Measurements from ENCODE around the gene CCNK.

CCNK gene

GRCh38 chr14:99521176-99522024, 40.2 kb downstream of the CCNK start:
- no peak for FAIRE-seq

DNA sequence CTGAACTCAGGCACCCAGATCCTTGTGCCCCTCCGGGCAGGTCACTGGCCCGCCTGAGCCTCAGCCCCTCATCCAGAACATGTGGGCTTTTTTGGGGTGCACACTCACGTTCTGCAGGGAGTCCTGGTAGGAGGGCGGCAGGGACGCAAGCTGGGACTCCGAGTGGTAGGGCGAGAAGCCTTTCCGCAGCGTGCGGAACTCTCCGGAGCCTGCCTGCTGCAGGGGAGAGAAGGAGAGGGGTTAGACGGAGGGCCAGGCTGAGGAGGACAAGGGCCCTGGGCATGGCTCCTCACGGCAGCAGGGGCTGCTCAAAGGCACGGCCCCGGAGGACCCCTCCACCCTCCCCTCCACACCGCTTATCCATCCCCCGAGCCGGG, 40.8 kb downstream of the CCNK start:
- FAIRE-seq, result no peak

DNA sequence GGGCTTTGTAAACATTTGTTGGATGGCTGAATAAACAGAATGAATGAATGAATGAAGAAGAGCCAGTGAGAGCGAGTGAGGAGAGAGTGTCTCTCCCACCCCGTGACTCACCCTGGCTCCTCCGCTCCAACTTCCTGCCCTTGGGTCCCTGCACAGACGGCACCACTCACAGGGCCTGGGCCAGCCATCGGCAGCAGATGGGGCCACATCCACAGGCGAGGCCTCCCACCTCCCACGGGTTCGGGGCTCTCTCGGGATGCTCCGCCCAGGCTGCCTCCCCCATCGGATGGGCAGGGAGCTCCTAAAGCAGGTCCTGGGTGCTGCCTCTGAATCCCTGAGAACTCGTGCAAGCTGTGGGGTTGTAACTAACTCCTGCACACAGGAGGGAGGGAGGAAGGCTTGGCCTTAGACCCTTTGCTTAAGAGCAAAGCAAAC, 41.3 kb downstream of the CCNK start:
- no peak for FAIRE-seq

DNA sequence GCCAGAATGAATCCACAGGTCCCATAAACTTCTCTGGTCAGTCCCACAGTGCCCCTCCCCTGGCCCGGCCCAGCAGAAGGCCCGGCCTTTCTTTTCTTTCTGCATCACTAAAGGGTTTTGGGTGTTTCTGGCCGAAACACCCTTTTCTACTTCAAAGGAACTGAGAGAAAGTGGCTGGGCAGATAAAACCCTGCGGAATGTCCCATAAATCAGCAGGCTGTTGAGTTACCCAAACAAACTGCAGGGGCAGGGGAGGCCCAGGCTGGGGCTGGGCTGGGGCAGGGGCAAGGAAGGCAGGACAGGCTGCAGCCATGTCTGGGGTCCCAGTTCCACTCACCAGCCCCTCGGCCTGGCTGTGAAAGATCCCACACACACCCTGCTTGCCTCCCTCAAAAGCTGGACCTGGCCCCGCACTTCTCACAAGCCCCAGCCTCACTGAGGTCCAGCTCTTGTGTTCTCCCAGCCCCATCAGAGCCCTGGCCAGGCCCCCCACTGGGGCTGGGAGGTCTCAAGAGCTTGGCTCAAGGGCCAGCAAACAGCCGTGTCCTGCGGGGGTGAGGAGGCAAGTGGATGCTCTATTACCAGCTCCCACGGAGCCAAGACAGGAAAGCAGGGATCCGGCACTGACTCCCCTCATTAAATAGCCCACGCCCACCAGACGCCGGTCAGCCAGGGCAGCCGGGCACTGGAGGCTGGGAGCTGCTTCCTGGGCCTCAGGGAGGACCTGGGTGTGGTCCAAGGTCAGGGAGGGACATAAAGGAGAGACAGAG, 41.9 kb downstream of the CCNK start:
- FAIRE-seq, result no peak

- FAIRE-seq, result no peak
These were observed 42.5 kb downstream of the CCNK start for GRCh38 chr14:99523704-99524055.

DNA sequence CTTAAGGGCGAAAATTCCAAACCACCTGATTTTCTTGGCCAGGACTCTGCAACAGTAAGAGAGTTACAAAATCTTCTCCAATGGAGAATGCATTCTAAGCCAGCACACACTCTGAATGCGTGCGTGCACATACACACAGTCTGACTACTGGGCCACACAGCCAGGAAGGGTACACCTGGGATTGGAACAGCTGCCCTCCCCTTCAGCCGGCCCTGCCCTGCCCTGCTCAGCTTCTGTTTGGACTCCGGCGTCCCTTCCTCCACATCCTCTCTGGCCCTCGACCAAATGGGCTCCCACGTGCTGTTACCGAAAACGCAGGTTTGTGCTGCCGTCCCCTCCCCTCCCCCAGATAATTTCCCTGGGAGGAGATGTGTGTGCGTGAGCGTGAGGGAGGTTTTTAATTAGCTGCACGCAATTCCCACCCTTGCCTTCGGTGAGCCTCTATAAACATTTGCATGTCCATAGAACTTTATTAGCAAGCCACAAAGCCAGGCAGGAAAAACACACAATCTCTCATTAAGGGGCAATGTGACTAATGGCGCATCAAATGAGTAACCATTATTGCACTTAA, 43.0 kb downstream of the CCNK start:
- FAIRE-seq, result no peak

- no peak for FAIRE-seq
These were observed 43.8 kb downstream of the CCNK start for GRCh38 chr14:99524804-99525698.

- FAIRE-seq, result no peak
These were observed 44.5 kb downstream of the CCNK start for GRCh38 chr14:99525699-99526080.

DNA sequence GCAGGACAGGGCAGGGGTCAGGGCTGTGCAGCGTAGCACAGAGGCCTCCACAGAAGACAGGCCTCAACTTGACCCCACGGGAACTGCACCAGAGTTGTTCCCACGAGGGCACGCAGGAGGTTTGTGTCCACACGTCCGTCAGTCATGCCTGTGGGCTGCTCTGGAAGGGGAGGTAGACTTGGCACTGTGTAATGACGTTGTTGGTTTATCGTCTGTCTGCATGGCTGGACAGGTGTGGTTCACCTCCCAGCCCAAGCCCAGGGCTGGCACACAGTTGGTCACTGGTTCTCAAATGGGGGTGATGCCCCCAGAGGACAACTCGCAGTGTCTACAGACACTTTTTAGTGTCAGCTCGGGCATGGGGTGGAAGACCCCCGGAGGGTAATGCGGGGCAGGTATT, 45.8 kb downstream of the CCNK start:
- FAIRE-seq, result no peak

GRCh38 chr14:99527427-99528076, 46.3 kb downstream of the CCNK start:
- no peak for FAIRE-seq

GRCh38 chr14:99529899-99530298, 48.7 kb downstream of the CCNK start:
- FAIRE-seq, result no peak

- FAIRE-seq, result no peak
These were observed 49.4 kb downstream of the CCNK start for GRCh38 chr14:99530407-99531155.

DNA sequence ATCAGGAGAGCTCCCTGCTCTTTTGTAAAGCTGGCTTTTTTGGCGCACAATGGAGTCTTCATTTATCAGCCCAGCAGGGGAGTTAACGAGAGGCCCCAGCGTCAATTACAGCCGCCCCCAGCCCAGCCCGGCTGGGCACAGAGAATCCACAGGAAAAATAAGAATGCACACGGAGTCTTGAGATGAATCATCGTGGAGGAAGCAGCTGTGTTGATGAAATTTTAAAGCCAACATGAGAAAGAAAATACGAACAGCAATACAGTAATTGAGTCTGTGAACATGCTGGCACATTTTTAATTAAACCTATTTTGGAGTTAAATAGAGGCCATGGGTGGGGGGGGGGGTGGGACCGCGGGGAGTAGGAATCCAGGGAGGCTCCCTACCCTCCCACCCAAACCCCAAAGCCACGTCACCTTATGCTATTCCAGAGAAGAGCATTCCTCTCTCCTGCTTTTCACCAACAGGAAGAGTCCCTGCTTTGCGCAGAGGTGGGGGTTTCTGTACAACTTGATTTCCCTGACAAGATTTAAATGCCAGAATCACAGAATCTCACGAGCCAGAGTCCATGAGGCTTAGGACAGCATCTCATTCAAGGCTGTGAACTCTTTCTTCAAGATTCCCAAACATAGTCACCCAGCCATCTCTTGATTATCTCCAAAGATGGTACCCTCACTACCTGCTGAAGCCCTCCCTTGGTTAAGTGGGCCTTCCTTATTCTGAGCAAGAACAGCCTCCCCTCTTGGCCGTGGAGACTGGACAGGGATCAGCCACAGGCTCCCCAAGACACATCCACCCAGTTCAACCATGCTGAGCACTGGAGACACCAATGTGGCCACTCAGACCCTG, 50.3 kb downstream of the CCNK start:
- FAIRE-seq, result no peak

DNA sequence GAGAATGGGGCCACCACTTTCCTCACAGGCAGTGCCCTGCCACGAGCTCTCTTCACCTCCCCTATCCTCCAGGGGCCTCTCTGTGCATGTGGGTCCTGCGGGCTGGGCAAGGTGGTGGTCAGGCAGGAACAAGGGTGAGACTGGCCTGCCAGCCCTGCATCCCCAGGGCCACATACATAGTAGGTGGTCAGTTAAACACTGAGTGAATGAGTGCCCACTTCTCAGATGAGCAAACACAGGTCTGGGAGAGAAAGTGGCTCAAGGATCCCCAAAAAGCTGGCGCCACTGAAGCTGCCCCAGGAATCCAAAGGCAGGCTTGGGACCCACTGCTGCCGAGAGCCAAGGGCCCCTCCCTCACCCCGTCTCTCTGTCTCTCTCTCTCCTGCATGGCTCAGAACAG, 51.1 kb downstream of the CCNK start:
- FAIRE-seq, result no peak

DNA sequence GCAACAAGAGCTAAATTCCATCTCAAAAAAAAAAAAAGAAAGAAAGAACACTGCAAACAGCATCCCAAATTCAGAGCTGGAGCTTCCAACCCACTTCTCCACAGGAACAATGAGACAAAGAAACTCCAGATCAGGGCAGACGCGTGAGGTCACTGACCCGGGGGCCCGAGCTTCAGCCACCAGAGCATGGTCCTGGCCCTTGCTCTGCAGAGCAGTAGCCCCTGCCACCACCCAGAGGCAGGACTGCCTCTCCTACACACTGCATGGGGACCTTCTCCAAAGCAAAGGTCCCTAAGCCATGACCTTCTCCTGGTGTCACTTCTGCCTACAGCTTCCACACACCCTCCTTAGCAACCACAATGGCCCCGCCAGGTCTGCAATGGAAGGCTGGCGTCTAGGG, 53.1 kb downstream of the CCNK start:
- FAIRE-seq, result no peak

GRCh38 chr14:99534863-99535262, 53.7 kb downstream of the CCNK start:
- FAIRE-seq, result no peak

DNA sequence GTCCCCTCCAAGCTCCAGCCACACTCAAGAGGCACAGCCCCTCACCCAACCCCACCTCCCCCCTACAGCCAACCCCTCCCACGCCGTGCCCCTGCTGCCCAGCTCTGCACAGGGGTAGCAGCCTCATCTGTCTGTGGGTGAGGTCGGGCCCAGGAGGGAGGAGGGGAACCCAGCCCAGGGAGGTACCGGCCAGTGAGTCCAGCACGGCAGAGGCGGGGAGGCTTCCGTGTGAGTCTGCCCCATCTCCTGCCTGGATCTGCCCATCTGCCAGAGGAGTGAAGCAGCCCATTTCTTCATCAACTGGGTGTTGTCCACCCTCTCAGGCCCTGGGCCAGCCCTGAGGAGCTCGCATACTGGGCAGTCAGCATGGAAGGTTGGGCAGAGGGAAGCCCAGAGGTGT, 54.2 kb downstream of the CCNK start:
- no peak for FAIRE-seq

GRCh38 chr14:99535908-99536778, 54.9 kb downstream of the CCNK start:
- no peak for FAIRE-seq

DNA sequence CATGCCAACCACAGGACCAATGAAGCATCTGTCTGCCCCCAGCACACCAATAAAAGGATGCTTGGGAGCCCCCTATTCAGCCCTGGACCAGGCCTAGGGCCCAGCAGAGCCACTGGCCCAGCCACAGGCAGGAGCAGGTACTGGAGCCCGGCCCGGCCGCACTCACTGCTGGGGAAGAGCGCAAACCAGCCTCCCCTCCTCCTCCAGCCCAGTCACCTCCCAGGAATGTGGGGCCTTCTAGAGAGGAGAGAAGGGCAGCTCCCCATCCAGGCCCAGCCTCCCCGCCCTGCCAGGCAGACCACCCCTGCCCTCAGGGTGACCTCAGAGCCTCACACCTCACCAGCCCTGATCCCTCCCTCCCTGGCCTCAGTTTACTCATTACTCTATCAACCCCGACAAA, 56.2 kb downstream of the CCNK start:
- FAIRE-seq, result no peak

GRCh38 chr14:99538275-99538674, 57.1 kb downstream of the CCNK start:
- no peak for FAIRE-seq

Data from endometrium (tissue), 2 donors.